Uterus (tissue), 4 donors: ENCODE results near the gene NPAS1. TPM values are rescaled to one million over a fixed set of nuclear protein-coding genes. Genes with fewer than 3 reads are reported as not detected.

Experiments
- DNase-seq, 2 donors: peaks; one replicate each; pipeline ENCODE4 v3.0.0-alpha.2; 2019 to 2020
- H3K27ac ChIP-seq, 2 donors: fragments of 200-600 bp; sonication (generic); 1 replicate in 1 of 2; 2 replicates in 1 of 2; pipeline ENCODE4 v1.5.1; 2016 to 2018
- H3K27me3 ChIP-seq, 2 donors: fragments of 200-600 bp; sonication (generic); one replicate each; pipeline ENCODE4 v1.5.1; 2018 to 2019; ENCODE audit warnings: control low read depth in 1 of 2
- H3K36me3 ChIP-seq, 2 donors: fragments of 200-600 bp; sonication (generic); one replicate each; pipeline ENCODE4 v1.5.1; 2019; ENCODE audit warnings: control low read depth in 1 of 2
- H3K4me1 ChIP-seq, 2 donors: fragments of 200-600 bp; sonication (generic); one replicate each; pipeline ENCODE4 v1.5.1; 2018 to 2019; ENCODE audit warnings: control low read depth in 1 of 2
- H3K4me3 ChIP-seq, 2 donors: fragments of 200-600 bp; sonication (generic); 1 replicate in 1 of 2; 2 replicates in 1 of 2; pipeline ENCODE4 v1.5.1; 2018 to 2019; ENCODE audit warnings: mild to moderate bottlenecking in 1 of 2
- H3K9me3 ChIP-seq, 2 donors: fragments of 200-600 bp; sonication (generic); one replicate each; pipeline ENCODE4 v1.5.1; 2019; ENCODE audit warnings: control low read depth in 1 of 2
- POLR2A ChIP-seq, 2 donors: fragments of 450-650 bp; IDR thresholded peaks; one replicate each; pipeline ENCODE4 v1.6.1; 2016; ENCODE audit warnings: antibody characterized with exemption in 2 of 2, mild to moderate bottlenecking in 1 of 2, moderate library complexity in 1 of 2
- intact Hi-C: fragments of 100-400 bp; cut with DNase I; formaldehyde crosslinking; loops from one replicate; pipeline ENCODE4 v1.15.1; 2023; ENCODE audit warnings: low total_unique reads
- total RNA-seq, 4 donors: library from RNA; depleted of rRNA in 3 of 4; stranded (reverse); fragments of >200 nt in 3 of 4; gene quantifications; one replicate each; pipeline versions ENCODE4 v1.1.0 to v1.2.4, GENCODE V29; 2014 to 2023
- TF ChIP-seq, protein P1 (sequence below), 4 experiments: fragments of 200-600 bp in 2 of 4; fragments of 450-650 bp in 2 of 4; sonication (generic) in 2 of 4; IDR thresholded peaks; one replicate each; pipeline ENCODE4 v1.5.1; 2016 to 2019; ENCODE audit warnings: antibody characterized with exemption in 4 of 4, mild to moderate bottlenecking in 2 of 4, moderate library complexity in 1 of 4
- donor health status: DM: yes; HTN: yes; CAD: no.

The NPAS1 gene
- total RNA-seq, 4 donors from 2014 or later: not detected

DNA sequence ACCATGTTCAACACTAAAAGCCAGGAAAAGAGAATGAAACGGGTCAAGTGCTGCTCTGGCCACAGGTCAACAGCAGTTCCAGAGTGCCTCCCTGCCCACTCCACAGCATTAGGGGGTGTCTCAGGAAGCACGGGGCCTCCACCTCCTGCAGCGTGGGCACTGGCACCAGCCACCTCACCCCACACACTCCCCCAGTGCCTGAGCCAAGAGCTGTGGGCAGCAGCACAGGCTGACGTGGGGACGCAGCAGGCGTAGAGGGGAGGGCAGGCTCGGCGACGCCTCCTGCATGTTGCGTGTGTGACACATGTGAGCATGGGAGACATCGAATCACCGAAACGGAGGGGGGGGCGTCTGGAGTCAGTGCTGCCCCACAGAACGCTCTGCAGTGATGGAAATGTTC, 50.2 kb downstream of the NPAS1 start:
- H3K4me3 ChIP-seq: no peak overlapping the region
- TF ChIP-seq POLR2A (IDR thresholded peaks at IDR 0.05): no peak
- TF ChIP-seq, protein P1, sequence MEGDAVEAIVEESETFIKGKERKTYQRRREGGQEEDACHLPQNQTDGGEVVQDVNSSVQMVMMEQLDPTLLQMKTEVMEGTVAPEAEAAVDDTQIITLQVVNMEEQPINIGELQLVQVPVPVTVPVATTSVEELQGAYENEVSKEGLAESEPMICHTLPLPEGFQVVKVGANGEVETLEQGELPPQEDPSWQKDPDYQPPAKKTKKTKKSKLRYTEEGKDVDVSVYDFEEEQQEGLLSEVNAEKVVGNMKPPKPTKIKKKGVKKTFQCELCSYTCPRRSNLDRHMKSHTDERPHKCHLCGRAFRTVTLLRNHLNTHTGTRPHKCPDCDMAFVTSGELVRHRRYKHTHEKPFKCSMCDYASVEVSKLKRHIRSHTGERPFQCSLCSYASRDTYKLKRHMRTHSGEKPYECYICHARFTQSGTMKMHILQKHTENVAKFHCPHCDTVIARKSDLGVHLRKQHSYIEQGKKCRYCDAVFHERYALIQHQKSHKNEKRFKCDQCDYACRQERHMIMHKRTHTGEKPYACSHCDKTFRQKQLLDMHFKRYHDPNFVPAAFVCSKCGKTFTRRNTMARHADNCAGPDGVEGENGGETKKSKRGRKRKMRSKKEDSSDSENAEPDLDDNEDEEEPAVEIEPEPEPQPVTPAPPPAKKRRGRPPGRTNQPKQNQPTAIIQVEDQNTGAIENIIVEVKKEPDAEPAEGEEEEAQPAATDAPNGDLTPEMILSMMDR (IDR thresholded peaks at IDR 0.05): no peak
- intact Hi-C loops: no loop called here
- H3K4me1 ChIP-seq: no peaks in the 10 kb centered on the region
- H3K36me3 ChIP-seq: no peaks in the 10 kb centered on the region
- H3K27me3 ChIP-seq: no peaks in the 10 kb centered on the region
- no peak for DNase-seq
- no peaks in the 10 kb centered on the region for H3K9me3 ChIP-seq
- H3K27ac ChIP-seq: no peak overlapping the region

DNA sequence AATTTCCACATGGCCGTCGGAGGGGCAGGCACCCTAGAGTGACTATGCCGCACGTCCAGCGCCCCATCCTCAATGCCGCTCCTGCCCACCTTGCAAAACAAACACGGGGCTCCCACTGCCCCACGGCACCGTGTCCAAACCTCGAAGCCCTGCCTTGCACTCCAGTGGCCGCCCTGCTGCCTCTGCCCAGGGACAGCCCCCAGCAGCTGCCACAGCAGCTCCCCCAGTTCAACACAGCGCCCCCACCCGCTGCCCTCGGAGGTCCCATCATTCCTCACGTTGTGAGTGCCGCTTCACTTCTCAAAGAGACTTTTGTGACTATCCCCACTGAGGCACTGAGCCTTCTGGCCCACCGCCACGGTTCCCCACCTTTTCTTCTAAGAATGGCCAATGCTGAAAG, 51.1 kb downstream of the NPAS1 start:
- no peaks in the 10 kb centered on the region for H3K4me1 ChIP-seq
- intact Hi-C loops: no loop called here
- no peaks in the 10 kb centered on the region for H3K36me3 ChIP-seq

DNA sequence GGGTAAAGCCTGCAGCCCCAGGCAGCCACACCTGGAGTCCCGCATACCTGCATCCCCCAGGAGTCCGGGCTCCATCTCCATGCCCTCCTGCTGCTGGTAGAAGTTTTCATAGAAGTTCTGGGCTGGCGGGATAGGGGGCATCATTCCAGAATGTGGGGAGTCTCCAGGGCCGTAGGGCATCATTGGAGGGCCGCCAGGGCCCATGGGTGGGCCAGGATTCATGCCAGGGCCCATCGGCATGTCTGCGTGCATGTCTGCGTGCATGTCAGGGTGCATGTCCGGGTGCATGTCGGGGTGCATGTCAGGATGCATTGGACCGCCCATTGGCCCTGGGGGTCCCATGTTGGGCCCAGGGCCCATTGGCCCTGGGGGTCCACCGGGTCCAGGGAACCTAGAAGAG, 52.1 kb downstream of the NPAS1 start:
- Histone ChIP-seq H3K27me3 (no peaks in the 10 kb centered on the region), H3K4me3 (no peak overlapping the region), H3K36me3 (no peaks in the 10 kb centered on the region), H3K27ac (no peak overlapping the region), H3K4me1 (no peaks in the 10 kb centered on the region), H3K9me3 (no peaks in the 10 kb centered on the region)
- TF ChIP-seq POLR2A (IDR thresholded peaks at IDR 0.05): no peak
- TF ChIP-seq, protein P1 (IDR thresholded peaks at IDR 0.05): no peak
- DNase-seq: no peak
- intact Hi-C loops: loop anchor here (2.0 kb wide), 1 partner anchor 47 kb away; no protein-coding TSS in a partner anchor

More for the DNA sequence above, 51.1 kb downstream of the NPAS1 start:
- TF ChIP-seq, protein P1 (IDR thresholded peaks at IDR 0.05): no peak
- no peak for TF ChIP-seq POLR2A (IDR thresholded peaks at IDR 0.05)
- Histone ChIP-seq H3K27me3 (no peaks in the 10 kb centered on the region), H3K27ac (no peak overlapping the region), H3K4me3 (no peak overlapping the region), H3K9me3 (no peaks in the 10 kb centered on the region)
- DNase-seq: no peak

DNA sequence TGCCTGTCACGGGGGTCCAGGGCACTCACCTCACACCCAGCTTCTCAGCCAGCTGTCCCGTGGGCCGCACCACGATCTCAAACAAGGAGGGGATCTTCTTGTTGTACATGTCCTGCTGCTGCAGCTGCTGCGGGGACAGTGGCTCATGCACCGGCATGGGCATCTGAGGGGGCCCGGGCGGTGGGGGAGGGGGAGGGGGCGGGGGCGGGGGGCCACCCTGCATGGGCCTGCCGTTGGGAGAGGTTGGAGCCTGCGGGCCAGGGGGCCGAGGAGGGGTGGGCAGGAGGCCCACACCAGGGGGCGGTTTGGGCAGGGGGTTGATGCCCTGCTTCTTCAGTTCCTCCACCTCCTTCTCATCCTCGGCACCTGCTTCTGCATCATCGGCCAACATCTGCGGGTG, 52.7 kb downstream of the NPAS1 start:
- intact Hi-C loops: loop anchor here (2.0 kb wide), 1 partner anchor 46 kb away; no protein-coding TSS in a partner anchor
- H3K4me3 ChIP-seq: no peak overlapping the region
- TF ChIP-seq POLR2A (IDR thresholded peaks at IDR 0.05): no peak
- TF ChIP-seq, protein P1 (IDR thresholded peaks at IDR 0.05): no peak
- H3K4me1 ChIP-seq: no peaks in the 10 kb centered on the region
- no peaks in the 10 kb centered on the region for H3K36me3 ChIP-seq
- H3K27me3 ChIP-seq: no peaks in the 10 kb centered on the region
- no peak overlapping the region for H3K27ac ChIP-seq
- no peak for DNase-seq
- H3K9me3 ChIP-seq: no peaks in the 10 kb centered on the region

DNA sequence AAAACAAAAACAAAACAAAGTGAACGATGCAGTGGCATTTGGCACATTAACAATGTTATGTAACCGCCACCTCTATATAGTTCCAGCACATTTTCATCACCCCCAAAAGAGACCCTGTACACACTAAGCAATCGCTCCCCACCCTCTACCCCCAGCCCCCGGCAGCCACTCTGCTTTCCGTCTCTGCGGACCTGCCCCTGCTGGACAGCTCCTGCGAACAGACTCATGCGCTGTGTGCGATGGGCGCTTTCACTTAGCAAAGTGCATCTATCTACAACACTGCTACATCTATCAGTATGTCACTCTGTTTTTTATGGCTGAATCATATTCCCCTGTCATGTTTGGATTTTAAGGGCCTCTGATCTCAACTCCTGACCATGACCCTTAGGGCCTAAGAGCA, 53.9 kb downstream of the NPAS1 start:
- Histone ChIP-seq H3K36me3 (no peaks in the 10 kb centered on the region), H3K27ac (no peak overlapping the region)
- intact Hi-C loops: loop anchor here (2.0 kb wide), 1 partner anchor 45 kb away; no protein-coding TSS in a partner anchor

More for the DNA sequence above, 53.9 kb downstream of the NPAS1 start:
- Histone ChIP-seq H3K4me1 (no peaks in the 10 kb centered on the region), H3K4me3 (no peak overlapping the region), H3K27me3 (no peaks in the 10 kb centered on the region), H3K9me3 (no peaks in the 10 kb centered on the region)
- no peak for DNase-seq
- TF ChIP-seq, protein P1 (IDR thresholded peaks at IDR 0.05): no peak
- no peak for TF ChIP-seq POLR2A (IDR thresholded peaks at IDR 0.05)
